Stimulated activated CD8-positive, alpha-beta memory T cell treated with anti-CD3 and anti-CD28 coated beads, Interleukin-4, amount 100 ng/mL, for 48 hours (primary cell): ENCODE data around the gene TSHZ3.

Source experiments
- DNase-seq: peaks from one replicate; pipeline ENCODE4 v3.0.0-alpha.2; 2020

Gene TSHZ3

DNA sequence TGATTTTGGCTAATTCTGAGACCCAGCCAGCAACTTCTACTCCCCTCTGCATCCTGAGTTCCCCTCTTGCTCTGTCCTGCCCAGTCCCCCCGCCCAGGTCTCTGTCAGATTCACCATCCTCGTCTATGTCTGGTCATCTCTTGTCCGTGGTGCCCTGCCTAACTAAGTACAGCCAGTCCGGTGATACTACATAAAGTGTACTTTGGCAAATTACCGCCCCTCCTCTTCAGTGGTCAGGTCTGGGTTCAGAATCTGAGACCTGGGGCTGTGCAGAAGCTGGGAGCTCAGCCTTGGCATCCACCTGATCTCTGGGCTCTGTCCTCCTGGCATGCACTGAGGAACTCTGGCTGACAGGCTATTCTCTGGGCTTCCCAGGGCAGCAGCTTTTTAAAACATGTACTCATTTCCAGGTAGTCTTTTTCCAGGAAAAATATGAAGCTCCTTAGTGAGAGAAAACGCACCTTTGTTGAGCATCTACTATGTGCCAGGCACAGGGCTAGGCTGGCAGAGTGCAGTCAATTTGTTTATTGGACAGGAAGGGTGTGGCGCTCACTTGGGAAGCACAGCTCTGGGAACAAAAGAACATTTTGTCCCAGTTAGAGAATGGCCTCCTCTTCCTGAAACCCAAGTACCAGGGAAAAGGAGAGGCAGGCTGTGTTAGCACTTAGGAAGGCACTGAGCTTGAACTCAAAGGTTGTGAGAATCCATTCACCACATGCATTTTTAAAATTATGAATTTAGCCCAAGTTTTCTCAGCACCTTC, 88.9 kb downstream of the TSHZ3 start:
- no peak for DNase-seq

DNA sequence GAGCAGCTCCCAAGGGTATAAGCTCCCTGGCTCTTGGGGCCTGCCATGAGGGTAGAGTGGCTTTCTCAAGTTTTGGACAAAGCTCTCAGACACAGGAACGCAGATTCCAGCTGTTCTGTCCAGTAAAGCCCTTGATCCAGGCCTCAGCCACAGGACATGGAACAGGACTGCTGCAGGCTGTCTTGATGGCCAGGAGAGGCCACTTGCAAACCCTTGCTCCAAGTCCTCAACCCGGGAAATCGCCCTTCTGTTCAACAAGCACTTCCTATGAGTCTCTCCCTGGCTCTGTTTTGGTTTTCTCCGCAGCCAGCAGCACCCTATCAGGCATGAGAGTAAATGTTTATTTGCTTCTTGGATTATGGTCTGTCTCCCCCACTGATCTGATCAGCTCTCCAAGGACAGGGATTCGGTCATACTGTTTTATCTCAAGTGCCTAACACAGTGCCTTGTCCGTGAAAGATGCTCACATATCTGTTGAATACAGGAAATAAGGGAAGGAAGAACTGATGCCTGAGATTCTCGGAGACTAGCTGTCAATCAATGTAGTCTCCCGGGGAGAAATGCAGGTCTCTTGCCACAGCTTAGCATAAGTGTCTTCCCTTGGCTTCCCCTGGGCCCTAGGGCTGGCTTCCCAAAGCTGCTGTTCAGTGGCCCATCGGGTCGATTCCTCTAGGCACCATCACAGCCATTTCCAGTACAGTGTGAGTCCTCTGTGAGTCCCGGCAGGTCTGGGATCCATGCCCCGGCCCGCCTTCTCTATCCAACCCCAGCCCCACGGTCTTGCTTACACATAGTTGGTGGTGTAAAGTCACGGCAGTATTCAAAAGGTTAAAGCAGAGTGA, 90.8 kb downstream of the TSHZ3 start:
- peak; percentile 14 for DNase-seq

DNA sequence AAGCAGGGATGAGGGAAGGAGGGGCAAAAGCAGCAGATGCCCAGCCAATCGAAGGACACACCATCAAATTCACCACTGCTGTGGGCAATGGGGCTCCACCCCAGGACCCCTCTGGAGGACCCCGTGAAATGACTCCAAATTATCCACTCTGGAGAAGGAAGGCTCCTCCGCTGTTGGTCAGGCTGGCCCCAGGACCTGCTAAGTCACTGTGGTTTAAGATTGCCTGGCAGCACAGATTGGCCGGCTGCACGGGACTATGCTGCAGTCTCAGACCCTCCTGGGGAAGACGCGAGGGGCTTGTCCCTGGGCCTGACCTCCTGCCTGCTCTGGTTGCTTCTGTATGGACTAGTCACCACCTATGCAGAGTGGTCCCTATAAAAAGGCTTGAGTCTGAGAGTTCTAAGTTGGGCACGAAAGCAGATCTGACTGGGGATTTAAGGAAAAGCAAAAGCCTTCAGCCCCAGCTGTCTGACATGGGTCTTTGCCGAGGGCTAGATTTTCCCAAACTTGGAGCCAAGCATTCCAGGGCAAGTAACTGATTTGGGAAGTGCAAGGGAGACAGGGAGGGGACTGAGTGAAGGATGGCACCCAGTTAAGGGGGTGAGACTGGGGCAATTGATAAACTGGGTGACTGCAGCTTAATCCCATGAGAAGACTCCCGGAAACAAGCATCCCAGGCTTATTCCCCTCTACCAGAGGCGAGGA, 91.7 kb downstream of the TSHZ3 start:
- DNase-seq = peak; percentile 13

DNA sequence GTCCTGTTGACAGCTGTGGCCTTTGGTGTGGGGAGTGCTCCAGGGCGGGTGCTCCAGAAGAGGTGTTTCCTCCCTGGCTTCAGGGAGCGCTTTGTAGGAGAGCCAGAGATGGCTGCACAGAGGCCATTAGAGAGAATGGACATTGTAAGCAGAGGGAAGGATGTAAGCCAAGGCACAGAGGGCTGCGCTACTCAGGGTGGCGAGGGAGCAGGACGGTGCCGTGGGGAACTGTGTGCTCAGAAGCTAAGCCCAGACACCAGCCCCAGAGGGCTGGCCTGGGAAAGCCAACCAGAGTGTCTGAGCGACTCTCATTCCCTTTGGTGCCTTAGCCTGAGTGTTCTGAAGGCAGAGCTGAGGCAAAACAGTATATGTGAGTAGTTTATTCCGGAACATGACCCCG, 92.2 kb downstream of the TSHZ3 start:
- DNase-seq = peak; percentile 6

DNA sequence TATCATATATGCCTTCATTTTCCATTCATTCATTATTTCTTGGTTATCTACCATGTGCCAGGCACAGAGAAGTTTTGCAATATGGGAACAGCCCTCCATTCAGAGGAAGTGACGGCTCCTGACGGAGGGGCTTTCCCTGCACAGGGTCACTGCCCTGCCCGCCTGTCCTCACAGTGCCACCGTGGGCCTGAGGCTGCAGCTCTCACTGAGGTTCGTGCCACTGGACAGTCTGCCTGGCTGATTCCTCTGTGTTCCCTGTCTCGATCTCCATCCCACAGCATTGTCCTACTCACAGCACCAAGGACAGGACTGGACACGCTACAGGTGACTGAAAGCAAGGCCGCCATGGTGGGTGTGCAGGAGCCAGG, 92.7 kb downstream of the TSHZ3 start:
- no peak for DNase-seq

DNA sequence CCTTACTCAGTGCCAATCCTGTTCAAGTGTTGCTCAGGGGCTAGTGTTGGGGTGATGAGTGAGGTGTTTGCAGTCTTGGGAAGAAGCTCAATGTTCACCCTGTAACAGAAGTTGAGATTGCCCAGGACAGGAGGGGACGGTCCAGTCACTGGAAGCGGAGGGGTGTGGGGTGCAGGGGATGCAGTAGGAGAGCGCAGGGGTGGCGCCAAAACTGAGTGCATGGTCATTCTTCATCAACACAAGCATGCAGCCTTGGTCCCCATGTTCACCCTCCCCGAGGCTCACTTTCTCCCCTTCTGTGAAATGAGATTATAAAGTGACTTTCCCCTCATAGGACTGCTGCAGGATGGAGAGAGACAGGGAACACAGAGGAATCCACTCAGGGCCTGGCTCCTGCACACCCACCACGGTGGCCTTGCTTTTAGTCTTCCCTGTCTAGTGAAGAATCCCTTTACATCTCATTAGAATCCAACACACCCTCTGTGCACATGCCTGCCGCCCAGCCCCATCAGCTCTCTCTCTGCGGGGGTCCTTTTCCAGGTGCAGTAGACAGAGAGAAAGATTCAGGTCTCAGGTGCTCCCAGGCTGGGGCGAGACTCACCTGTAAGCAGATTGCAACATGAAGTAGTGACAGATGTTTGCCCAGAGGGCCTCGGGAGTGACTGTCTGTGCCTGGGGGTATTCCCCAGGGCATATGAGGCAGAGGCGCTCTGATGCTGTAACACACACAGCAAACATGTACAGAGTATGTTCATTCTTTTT, 93.2 kb downstream of the TSHZ3 start:
- peak; percentile 1 for DNase-seq

DNA sequence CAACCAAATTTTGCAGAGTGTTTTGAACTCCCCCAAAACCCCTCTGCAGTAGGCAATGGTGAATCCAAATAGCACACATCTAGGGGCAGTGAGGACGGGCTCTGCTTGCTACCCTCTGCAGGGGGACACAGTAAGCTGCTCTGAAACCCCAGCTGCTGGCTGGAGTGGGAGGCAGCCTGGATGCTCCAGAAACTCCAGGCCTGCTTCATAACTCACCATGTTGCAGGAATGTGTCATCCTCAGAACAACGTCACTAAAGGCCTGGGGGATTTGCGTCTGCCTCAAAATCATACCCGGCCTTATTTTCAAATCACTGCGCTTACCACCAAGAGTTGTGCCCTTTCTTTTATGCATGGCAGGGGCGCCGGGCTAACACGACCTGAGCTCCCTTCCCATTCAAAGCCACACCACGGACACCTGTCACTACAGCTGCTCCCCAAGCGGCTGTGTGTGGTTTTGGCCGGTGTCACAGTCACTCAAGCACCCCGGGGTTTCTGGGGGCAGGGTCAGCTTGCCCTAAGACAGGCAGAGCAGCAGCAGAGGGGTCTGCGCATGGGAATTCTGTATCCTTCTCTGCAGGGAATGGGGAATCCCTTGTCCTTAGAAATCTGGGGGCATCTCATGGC, 93.9 kb downstream of the TSHZ3 start:
- DNase-seq = peak; percentile 8

DNA sequence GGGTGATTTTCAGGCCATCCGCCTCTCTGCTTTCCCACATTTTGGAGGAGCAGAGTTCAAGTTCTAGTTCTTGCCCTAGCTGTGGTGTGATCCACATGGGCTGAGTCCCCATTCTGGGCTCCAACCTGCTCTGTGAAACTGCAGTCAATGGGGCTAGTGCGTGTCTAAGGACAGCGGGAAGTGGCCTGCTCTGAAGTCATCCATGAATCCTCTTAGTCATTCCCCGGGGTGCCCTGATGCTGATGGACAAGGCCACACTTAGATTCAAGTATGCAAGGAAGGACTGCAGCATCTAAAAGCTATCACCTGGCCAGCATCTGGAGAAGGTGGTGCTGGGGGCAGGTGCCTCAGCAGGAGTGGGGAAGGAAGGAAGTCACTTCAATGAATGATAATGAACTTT, 94.6 kb downstream of the TSHZ3 start:
- DNase-seq = peak; percentile 8

DNA sequence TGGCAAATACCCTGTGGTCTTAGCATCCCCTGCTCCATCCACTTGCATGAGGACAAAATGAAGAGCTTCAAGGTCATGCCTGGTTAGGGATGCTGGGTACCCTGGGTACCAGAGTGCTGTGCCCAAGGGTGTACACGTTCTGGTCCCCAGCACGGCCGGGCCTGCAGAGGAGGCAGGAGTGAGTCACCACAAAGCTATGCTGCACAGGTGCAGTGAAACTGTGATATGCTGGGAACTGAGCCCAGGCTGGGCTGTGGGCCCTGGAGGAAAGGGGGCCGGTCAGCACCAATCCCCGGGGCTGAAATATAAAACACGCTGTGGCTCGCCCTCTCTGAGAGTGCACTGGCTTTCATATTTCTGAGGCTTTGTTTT, 95.1 kb downstream of the TSHZ3 start:
- no peak for DNase-seq

DNA sequence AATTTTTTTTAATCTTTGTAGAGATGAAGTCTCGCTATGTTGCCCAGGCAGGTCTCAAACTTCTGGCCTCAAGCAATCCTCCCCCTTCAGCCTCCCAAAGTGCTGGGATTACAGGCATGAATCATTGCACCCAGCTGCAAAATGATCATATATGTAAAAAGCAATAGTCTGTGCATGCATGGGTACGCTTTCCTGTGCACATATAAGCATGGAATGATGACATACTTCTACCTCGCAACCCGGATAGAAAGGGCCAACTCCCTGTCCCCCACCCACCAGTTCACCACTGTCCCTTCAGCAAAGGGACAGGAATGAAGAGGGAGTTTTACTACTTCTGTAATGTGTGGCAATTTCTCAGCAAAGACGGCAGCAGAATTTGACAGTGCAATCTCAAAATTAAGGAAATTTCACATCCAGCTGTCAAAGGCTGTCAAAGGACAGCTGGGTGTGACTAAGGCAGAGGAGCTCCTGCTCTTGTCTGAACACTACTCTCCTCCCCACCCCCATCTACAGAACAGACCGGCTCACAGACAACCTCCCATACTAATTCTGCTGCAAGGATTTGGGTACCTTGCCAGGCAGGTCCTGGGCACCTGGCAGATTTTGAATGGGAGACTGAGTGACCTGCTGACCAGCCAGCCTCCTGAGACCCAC, 95.6 kb downstream of the TSHZ3 start:
- peak; percentile 5 for DNase-seq

DNA sequence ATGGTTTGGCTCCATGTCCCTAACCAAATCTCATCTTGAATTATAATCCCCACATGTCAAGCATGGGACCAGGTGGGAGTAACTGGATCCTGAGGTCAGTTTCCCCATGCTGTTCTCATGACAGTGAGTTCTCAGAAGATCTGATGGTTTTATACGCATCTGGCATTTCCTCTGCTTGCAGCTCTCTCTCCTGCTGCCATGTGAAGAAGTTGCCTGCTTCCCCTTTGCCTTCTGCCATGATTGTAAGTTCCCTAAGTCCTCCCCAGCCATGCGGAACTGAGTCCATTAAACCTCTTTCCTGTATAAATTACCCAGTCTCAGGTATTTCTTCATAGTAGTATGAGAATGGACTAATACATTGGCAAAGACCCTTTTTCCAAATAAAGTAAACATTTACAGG, 96.8 kb downstream of the TSHZ3 start:
- DNase-seq = no peak

DNA sequence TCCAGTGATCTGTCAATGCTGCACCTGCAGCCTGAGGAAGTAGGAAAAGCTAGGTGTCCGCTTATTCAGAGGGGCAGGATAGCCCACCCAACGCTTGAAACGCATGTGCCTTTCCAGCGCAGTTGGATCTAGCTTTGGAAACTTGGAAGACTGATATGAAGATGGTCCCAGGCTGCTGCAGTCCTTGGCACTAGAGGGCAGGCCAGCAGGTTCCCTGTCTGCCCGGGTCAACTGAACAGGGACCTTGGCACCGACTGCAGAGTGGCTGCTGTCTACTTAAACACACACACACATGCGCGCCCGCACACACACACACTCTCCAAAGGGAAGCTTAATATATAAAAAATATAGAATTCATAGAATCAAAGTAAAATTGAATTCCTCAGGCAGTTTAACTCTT, 100.0 kb downstream of the TSHZ3 start:
- no peak for DNase-seq

DNA sequence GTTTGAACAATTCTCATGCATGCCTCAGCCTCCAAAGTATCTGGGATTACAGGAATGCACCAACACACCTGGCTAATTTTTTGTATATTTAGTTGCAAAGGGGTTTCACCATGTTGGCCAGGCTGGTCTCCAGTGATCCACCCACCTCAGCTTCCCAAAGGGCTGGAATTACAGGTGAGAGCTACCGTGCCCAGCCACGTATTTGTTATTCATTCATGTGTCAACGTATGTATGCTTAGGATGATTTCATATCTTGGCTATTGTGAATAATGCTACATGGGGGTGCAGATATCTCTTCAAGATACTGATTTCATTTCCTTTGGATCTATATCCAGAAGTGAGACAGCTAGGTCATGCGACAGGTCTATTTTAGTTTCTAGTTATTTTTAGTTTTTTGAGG, 113.4 kb downstream of the TSHZ3 start:
- DNase-seq = no peak

DNA sequence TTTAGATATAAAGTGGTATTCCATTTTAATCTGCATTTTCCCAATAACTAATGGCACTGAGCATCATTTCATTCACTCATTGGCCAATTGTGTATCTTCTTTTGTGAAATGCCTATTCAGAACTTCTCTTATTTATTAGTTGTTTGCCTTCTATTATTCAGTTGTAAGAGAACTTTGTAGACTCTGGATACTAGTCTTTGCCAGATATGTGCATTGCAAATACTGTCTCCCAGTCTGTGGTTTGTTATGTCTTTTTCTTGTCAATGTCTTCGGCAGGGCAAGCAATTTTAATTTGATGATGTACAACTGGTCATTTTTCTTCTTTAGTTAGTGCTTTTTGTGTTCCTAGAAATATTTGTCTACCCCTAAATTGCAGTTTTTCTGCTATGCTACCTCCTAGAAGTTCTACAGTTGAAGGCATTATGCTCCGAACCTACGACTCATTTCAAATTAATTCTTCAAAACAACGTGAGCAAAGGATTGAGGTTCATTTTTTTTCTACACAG, 115.9 kb downstream of the TSHZ3 start:
- no peak for DNase-seq

DNA sequence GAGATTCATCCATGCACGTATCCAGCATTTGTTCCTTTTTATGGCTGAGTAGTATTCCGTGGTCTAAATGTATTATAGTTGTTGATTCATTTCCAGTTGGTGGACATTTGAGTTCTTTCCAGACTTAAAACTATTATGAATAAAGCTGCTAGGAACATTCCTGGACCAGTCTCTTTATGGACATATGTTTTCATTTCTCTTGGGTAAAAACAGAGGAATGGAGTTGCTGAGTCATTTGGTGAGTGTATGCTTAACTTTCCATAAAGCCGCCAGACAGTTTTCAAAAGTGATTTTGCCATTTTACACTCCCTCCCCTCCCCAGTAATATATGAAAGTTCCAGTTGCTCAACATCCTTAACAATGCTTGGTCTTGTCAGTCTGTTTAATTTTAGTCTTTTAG, 116.4 kb downstream of the TSHZ3 start:
- DNase-seq = no peak

DNA sequence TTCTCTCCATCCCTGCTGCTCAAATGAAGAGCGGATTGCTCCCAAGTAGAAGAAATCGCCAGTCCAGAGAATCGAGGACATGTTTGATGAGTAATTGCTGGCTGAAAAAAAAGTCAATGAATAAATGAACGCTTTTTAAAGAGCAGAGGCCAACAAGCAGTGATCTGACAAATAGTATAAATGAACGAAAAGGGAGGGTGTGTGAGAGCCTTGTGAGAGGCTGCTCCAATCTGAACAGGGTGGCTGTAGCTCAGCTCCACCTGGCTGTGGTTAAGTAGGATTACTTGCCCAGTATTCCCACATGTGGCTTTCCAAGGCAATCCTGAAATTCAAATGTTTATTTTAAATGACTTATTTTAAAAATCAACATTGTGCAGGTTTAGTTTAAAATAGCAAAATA, 117.1 kb downstream of the TSHZ3 start:
- DNase-seq = no peak

DNA sequence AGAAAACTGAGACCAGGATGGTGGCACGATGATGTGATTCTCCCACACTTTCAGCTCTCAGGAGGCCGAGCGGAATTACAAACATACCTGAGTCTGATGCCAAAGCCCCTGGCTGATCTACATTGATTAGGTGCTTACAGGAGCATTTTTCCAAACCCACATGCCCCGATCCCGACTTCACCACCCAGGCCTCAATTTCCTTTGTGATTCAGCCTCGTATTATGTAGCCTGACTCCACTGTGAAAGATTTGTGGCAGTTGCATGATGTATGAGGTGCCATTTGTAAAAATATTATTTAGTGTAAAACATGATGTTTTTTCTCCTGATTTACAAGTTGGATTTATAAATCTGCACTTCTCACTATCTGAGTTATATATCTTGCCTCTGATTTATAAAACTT, 118.0 kb downstream of the TSHZ3 start:
- DNase-seq = no peak

DNA sequence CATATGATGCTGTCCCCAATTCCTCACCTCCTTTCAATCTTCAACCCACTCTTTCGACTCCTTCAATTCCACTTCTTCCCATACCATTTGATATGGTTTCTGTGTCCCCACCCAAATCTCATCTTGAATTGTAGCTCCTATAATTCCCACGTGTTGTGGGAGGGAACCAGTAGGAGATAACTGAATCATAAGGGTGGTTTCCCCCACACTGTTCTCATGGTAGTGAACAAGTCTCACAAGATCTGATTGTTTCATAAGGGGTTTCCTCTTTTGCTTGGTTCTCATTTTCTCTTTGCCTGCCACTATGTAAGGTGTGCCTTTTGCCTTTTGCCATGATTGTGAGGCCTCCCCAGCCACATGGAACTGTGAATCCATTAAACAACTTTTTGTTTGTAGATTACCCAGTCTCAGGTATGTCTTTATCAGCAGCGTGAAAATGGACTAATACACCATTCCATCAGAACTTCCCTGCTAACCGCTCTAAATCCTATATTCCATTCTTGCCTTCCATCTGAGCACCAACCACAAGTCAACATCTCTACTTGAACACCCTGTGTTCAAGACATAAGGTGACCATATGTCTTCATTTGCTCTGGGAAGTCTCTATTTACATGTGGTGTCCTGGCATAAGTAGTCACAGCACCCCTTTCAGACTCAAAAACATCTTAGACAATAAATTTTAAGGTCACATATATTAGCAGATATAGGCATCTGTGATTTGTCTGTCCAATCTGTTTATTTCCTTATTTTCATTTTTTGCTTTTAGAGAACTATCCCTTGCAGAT, 122.9 kb downstream of the TSHZ3 start:
- DNase-seq = no peak
